Astrocyte (in vitro differentiated cells and primary cell): ENCODE measurements around the gene DIAPH3. TPM values are rescaled to one million over a fixed set of nuclear protein-coding genes. Genes with fewer than 3 reads are reported as not detected.

ENCODE experiments used
- DNase-seq: peaks from one replicate; pipeline ENCODE4 v3.0.0-alpha.2; 2010; ENCODE audit warnings: low read depth
- FAIRE-seq: peaks from 2 replicates; lab custom pipeline; 2011; peaks lifted over from hg19 to GRCh38; lab: Jason Lieb, UNC
- H2AFZ ChIP-seq: 2 replicates; pipeline ENCODE4 v1.6.0; 2012; ENCODE audit warnings: low read depth, low read length, inconsistent platforms
- H3K27ac ChIP-seq: 2 replicates; pipeline ENCODE4 v1.5.1; 2011; ENCODE audit warnings: low read depth, low read length, inconsistent platforms
- H3K27me3 ChIP-seq: 2 replicates; pipeline ENCODE4 v1.6.0; 2011; ENCODE audit warnings: low read length, inconsistent platforms; ENCODE audit not compliant: insufficient read depth
- H3K36me3 ChIP-seq: 2 replicates; pipeline ENCODE4 v1.5.1; 2011; ENCODE audit warnings: low read length, inconsistent platforms; ENCODE audit not compliant: insufficient read depth
- H3K4me1 ChIP-seq: 2 replicates; pipeline ENCODE4 v1.5.1; 2011; ENCODE audit warnings: low read length, inconsistent platforms; ENCODE audit not compliant: insufficient read depth
- H3K4me2 ChIP-seq: 2 replicates; pipeline ENCODE4 v1.6.0; 2012; ENCODE audit warnings: low read length, inconsistent platforms
- H3K4me3 ChIP-seq: 2 replicates; pipeline ENCODE4 v1.5.1; 2011; ENCODE audit warnings: low read depth, mild to moderate bottlenecking, low read length, inconsistent platforms; ENCODE audit not compliant: insufficient read depth
- H3K79me2 ChIP-seq: 2 replicates; pipeline ENCODE4 v1.6.0; 2012; ENCODE audit warnings: mild to moderate bottlenecking, low read length, inconsistent platforms; ENCODE audit not compliant: insufficient read depth
- H3K9ac ChIP-seq: 2 replicates; pipeline ENCODE4 v1.6.0; 2012; ENCODE audit warnings: mild to moderate bottlenecking, low read length, inconsistent platforms
- H3K9me3 ChIP-seq: 2 replicates; pipeline ENCODE4 v1.5.1; 2012; ENCODE audit warnings: low read depth, mild to moderate bottlenecking, low read length, inconsistent platforms; ENCODE audit not compliant: insufficient read depth
- H4K20me1 ChIP-seq: 2 replicates; pipeline ENCODE4 v1.6.0; 2012; ENCODE audit warnings: low read length, inconsistent platforms; ENCODE audit not compliant: insufficient read depth
- H3K27ac Mint-ChIP-seq: one replicate; pipeline ENCODE4 v1.8.0; 2021; ENCODE audit warnings: mild to moderate bottlenecking, mixed read lengths; ENCODE audit not compliant: unreplicated experiment
- H3K27me3 Mint-ChIP-seq: one replicate; pipeline ENCODE4 v1.8.0; 2021; ENCODE audit warnings: low read depth, mixed read lengths; ENCODE audit not compliant: unreplicated experiment
- H3K36me3 Mint-ChIP-seq: one replicate; pipeline ENCODE4 v1.8.0; 2021; ENCODE audit warnings: low read depth, mixed read lengths; ENCODE audit not compliant: unreplicated experiment
- H3K4me1 Mint-ChIP-seq: one replicate; pipeline ENCODE4 v1.8.0; 2021; ENCODE audit warnings: low read depth, mixed read lengths; ENCODE audit not compliant: unreplicated experiment
- H3K4me3 Mint-ChIP-seq: one replicate; pipeline ENCODE4 v1.8.0; 2021; ENCODE audit warnings: mild to moderate bottlenecking, moderate library complexity, mixed read lengths; ENCODE audit not compliant: unreplicated experiment
- H3K9me3 Mint-ChIP-seq: one replicate; pipeline ENCODE4 v1.8.0; 2021; ENCODE audit warnings: mild to moderate bottlenecking, mixed read lengths; ENCODE audit not compliant: unreplicated experiment
- EZH2 ChIP-seq: IDR thresholded peaks from 2 replicates; pipeline ENCODE4 v1.6.1; 2012; ENCODE audit warnings: mild to moderate bottlenecking, low read length, inconsistent platforms; ENCODE audit not compliant: insufficient read depth
- total RNA-seq: library from RNA; stranded (reverse); gene quantifications from 2 replicates; pipeline ENCODE4 v1.2.1, GENCODE V29; 2021
- TF ChIP-seq, protein P1 (sequence below): IDR thresholded peaks from 2 replicates; pipeline ENCODE4 v1.5.1; 2011; ENCODE audit warnings: low read depth, mild to moderate bottlenecking, inconsistent platforms, low read length, moderate library complexity; ENCODE audit not compliant: insufficient read depth

The DIAPH3 gene
- total RNA-seq, 1 donor from 2014 or later, result 19.0 TPM

DNA sequence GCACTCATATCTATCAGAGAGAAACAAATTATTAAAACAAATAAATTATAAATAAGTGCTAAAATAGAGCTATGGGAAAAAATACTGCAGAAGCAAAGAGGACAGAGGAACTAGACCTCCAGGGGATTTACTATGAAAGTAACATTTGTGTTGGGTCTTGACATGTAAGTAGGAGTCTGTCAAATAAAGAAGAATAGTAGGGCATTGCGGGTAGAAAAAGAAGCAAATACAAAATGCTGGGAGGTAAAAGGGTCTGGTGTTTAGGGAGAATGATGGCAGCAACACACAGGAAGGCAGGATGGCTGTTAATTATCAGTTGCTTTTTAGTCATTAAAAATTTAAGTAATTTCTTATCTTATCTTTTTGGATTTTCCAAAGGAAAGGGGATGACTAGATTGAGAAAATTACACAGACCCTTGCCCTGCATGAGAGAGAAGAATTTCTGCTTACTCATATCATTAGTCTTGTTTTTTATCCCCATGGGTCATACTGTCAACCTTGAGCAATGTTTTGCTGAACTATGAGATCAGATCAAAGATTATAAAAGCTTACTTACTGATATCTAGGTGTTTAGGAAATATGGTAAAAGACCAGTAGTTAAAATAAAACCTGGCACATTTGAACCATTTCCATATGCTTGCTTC is 472.7 kb downstream of the DIAPH3 start:
- H3K9me3 Mint-ChIP-seq, result no peaks in the 10 kb centered on the region
- peaks cover 2% of the 10 kb centered on the region for H3K4me1 Mint-ChIP-seq
- FAIRE-seq, result peak; percentile 29

DNA sequence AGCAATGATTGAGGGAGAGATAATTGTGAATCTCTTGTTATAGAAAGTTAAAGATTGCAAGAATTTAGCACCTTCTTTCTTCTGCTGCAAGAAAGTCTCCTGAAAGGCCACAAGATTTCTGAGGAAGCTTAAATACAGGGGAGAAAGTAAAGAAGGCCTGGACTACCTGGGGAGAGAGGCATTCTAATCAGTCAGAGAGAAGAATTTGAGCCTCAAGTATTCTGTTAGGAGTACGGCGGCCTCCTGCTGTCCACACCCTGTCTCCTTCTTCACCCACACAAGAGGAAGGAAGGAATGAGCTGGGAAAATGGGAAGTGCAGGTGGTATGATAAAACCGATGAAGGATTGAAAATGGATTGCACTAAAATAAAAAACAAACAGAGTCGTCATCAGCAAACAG is 474.7 kb downstream of the DIAPH3 start:
- no peaks in the 10 kb centered on the region for H3K27me3 ChIP-seq
- Mint-ChIP-seq H3K9me3 (no peaks in the 10 kb centered on the region), H3K4me3 (no peak overlapping the region), H3K27ac (no peak overlapping the region), H3K36me3 (no peaks in the 10 kb centered on the region), H3K4me1 (peaks cover 2% of the 10 kb centered on the region), H3K27me3 (no peaks in the 10 kb centered on the region)
- no peaks in the 10 kb centered on the region for H3K9me3 ChIP-seq
- no peaks in the 10 kb centered on the region for H4K20me1 ChIP-seq
- H3K36me3 ChIP-seq, result no peaks in the 10 kb centered on the region
- no peak for FAIRE-seq
- no peak overlapping the region for H3K4me2 ChIP-seq
- H2AFZ ChIP-seq, result no peak overlapping the region
- no peak for DNase-seq
- no peak overlapping the region for H3K9ac ChIP-seq
- H3K79me2 ChIP-seq, result no peaks in the 10 kb centered on the region
- H3K4me1 ChIP-seq, result no peaks in the 10 kb centered on the region
- TF ChIP-seq EZH2, result no peak
- TF ChIP-seq, protein P1, sequence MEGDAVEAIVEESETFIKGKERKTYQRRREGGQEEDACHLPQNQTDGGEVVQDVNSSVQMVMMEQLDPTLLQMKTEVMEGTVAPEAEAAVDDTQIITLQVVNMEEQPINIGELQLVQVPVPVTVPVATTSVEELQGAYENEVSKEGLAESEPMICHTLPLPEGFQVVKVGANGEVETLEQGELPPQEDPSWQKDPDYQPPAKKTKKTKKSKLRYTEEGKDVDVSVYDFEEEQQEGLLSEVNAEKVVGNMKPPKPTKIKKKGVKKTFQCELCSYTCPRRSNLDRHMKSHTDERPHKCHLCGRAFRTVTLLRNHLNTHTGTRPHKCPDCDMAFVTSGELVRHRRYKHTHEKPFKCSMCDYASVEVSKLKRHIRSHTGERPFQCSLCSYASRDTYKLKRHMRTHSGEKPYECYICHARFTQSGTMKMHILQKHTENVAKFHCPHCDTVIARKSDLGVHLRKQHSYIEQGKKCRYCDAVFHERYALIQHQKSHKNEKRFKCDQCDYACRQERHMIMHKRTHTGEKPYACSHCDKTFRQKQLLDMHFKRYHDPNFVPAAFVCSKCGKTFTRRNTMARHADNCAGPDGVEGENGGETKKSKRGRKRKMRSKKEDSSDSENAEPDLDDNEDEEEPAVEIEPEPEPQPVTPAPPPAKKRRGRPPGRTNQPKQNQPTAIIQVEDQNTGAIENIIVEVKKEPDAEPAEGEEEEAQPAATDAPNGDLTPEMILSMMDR, result no peak
- H3K27ac ChIP-seq, result no peak overlapping the region
- H3K4me3 ChIP-seq, result no peak overlapping the region

More for the DNA sequence above, 472.7 kb downstream of the DIAPH3 start:
- Mint-ChIP-seq H3K4me3 (no peak overlapping the region), H3K27ac (no peak overlapping the region), H3K27me3 (no peaks in the 10 kb centered on the region), H3K36me3 (no peaks in the 10 kb centered on the region)
- no peak overlapping the region for H3K9ac ChIP-seq
- H2AFZ ChIP-seq, result no peak overlapping the region
- no peaks in the 10 kb centered on the region for H3K9me3 ChIP-seq
- H3K27me3 ChIP-seq, result no peaks in the 10 kb centered on the region
- H3K4me3 ChIP-seq, result no peak overlapping the region
- H3K79me2 ChIP-seq, result no peaks in the 10 kb centered on the region
- no peak overlapping the region for H3K27ac ChIP-seq
- H3K4me1 ChIP-seq, result no peaks in the 10 kb centered on the region
- DNase-seq, result peak; percentile 33
- no peaks in the 10 kb centered on the region for H4K20me1 ChIP-seq
- no peaks in the 10 kb centered on the region for H3K36me3 ChIP-seq
- H3K4me2 ChIP-seq, result peak overlapping the region; percentile 1
- TF ChIP-seq, protein P1, result no peak
- TF ChIP-seq EZH2, result no peak

DNA sequence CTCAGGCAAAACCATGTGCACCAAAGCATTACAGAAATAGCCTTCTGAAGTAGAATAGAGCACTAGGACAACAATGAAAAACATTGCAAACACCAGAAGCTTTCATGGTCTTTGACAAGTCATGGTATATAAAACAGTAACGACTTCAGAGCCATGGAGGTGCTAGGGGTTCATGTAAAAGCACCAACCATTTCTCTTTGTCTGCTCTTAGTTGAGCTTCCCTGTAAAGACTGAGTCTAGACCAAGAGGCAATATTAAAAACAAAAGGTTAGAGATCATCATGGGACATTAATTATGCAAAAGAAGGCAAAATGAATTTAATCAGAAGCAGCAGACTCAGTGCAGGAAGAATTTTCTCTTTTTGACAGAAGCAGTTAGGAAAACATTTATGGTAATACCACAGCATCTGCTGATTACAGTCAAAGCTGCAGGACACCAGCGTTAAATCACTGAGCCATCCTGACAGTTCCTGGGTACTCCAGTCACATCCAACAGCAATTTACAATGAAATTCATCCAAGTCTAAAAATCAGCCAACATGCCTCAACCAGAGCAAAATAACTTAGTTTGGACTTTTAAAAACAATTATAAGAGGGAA is 476.8 kb downstream of the DIAPH3 start:
- no peak for FAIRE-seq

More for the DNA sequence above, 476.8 kb downstream of the DIAPH3 start:
- no peaks in the 10 kb centered on the region for H4K20me1 ChIP-seq
- no peak overlapping the region for H3K9ac ChIP-seq
- no peak overlapping the region for H3K27ac ChIP-seq
- H3K9me3 ChIP-seq, result no peaks in the 10 kb centered on the region
- no peak overlapping the region for H3K27ac Mint-ChIP-seq
- no peak overlapping the region for H3K4me3 ChIP-seq
- H2AFZ ChIP-seq, result no peak overlapping the region
- no peaks in the 10 kb centered on the region for H3K9me3 Mint-ChIP-seq
- H3K27me3 ChIP-seq, result no peaks in the 10 kb centered on the region
- H3K4me3 Mint-ChIP-seq, result no peak overlapping the region
- DNase-seq, result no peak
- no peaks in the 10 kb centered on the region for H3K36me3 Mint-ChIP-seq
- no peak overlapping the region for H3K4me2 ChIP-seq
- H3K27me3 Mint-ChIP-seq, result no peaks in the 10 kb centered on the region
- no peaks in the 10 kb centered on the region for H3K4me1 ChIP-seq
- H3K36me3 ChIP-seq, result no peaks in the 10 kb centered on the region
- H3K79me2 ChIP-seq, result no peaks in the 10 kb centered on the region
- peaks cover 2% of the 10 kb centered on the region for H3K4me1 Mint-ChIP-seq
- TF ChIP-seq EZH2, result no peak
- TF ChIP-seq, protein P1, result no peak
